IMR-90 (cell line): Measurements from ENCODE around the gene MRPS31.

Source experiments
- BHLHE40 ChIP-seq: fragments of 150-350 bp; IDR thresholded peaks from 2 replicates; pipeline ENCODE4 v1.6.1; 2016; ENCODE audit warnings: mild to moderate bottlenecking, low read depth, low read length
- CEBPB ChIP-seq: IDR thresholded peaks from 2 replicates; pipeline ENCODE4 v1.6.1; 2012; ENCODE audit warnings: low read depth, low read length, improper control_type of control experiment
- CHD1 ChIP-seq: IDR thresholded peaks from 2 replicates; pipeline ENCODE4 v1.6.1; 2012; ENCODE audit warnings: low read depth, low read length, improper control_type of control experiment
- FOS ChIP-seq: fragments of 150-350 bp; IDR thresholded peaks from 2 replicates; pipeline ENCODE4 v1.6.1; 2016; ENCODE audit warnings: low read depth, low read length
- MAFK ChIP-seq: IDR thresholded peaks from 2 replicates; pipeline ENCODE4 v1.6.1; 2012; ENCODE audit warnings: low read depth, low read length, improper control_type of control experiment
- POLR2A ChIP-seq: IDR thresholded peaks from 2 replicates; pipeline ENCODE4 v1.6.1; 2012; ENCODE audit warnings: mild to moderate bottlenecking, low read depth, low read length
- TF ChIP-seq, protein P1 (sequence below): conservative IDR thresholded peaks from 2 replicates; pipeline ENCODE4 v1.5.1; 2012; ENCODE audit warnings: mild to moderate bottlenecking, low read depth, low read length, improper control_type of control experiment
- TF ChIP-seq, protein P2 (sequence below): fragments of 150-350 bp; IDR thresholded peaks from 2 replicates; pipeline ENCODE4 v1.6.1; 2016; ENCODE audit warnings: low read depth, mild to moderate bottlenecking, low read length, moderate library complexity, borderline replicate concordance

DNA sequence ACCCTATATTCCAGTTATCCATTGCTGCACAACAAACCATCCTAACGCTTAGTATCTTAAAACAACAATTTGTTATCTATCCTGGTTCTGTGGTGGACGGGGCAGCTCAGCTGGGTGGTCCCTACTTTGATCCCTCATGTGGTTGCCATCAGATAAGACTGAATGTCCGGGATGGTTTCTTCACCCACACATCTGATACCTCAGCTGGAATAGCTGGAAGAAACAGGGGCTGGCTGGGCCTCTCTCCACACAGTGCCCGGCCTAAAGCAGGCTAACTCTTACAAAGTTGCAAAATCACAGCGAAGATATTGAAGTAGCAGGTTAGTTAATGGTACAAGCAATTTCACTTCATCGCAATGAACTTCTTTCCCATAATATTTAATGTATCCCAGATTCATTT, 3.7 kb upstream of the MRPS31 start:
- TF ChIP-seq CEBPB (no peak), MAFK (no peak), POLR2A (no peak), CHD1 (no peak), FOS (no peak), BHLHE40 (no peak)
- TF ChIP-seq, protein P1, sequence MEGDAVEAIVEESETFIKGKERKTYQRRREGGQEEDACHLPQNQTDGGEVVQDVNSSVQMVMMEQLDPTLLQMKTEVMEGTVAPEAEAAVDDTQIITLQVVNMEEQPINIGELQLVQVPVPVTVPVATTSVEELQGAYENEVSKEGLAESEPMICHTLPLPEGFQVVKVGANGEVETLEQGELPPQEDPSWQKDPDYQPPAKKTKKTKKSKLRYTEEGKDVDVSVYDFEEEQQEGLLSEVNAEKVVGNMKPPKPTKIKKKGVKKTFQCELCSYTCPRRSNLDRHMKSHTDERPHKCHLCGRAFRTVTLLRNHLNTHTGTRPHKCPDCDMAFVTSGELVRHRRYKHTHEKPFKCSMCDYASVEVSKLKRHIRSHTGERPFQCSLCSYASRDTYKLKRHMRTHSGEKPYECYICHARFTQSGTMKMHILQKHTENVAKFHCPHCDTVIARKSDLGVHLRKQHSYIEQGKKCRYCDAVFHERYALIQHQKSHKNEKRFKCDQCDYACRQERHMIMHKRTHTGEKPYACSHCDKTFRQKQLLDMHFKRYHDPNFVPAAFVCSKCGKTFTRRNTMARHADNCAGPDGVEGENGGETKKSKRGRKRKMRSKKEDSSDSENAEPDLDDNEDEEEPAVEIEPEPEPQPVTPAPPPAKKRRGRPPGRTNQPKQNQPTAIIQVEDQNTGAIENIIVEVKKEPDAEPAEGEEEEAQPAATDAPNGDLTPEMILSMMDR, result no peak
- TF ChIP-seq, protein P2, sequence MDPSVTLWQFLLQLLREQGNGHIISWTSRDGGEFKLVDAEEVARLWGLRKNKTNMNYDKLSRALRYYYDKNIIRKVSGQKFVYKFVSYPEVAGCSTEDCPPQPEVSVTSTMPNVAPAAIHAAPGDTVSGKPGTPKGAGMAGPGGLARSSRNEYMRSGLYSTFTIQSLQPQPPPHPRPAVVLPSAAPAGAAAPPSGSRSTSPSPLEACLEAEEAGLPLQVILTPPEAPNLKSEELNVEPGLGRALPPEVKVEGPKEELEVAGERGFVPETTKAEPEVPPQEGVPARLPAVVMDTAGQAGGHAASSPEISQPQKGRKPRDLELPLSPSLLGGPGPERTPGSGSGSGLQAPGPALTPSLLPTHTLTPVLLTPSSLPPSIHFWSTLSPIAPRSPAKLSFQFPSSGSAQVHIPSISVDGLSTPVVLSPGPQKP, result no peak
